B cell (primary cell): ENCODE measurements around the gene SLC66A1. TPM values are rescaled to one million over a fixed set of nuclear protein-coding genes. Genes with fewer than 3 reads are reported as not detected.

Experiments used
- ATAC-seq: fragments of 200-7000 bp; cut with Tn5 transposase; one replicate; pipeline ENCODE4 v1.10.0; 2021; ENCODE audit warnings: low read depth, mild to moderate bottlenecking, moderate number of reproducible peaks, moderate library complexity
- CTCF ChIA-PET: fragments of 350-600 bp; sonication (Branson Sonifier 250); formaldehyde crosslinking; loops from one replicate; lab custom pipeline; 2021; ENCODE audit warnings: antibody characterized with exemption, inconsistent platforms; lab: Charles Lee
- POLR2A ChIA-PET: fragments of 350-600 bp; sonication (Branson Sonifier 250); formaldehyde crosslinking; loops from one replicate; lab custom pipeline; 2021; ENCODE audit warnings: antibody characterized with exemption; lab: Charles Lee
- DNase-seq: peaks from one replicate; pipeline ENCODE4 v3.0.0; 2013
- H2AFZ ChIP-seq: 2 replicates; pipeline ENCODE4 v1.6.1; 2012; ENCODE audit warnings: mild to moderate bottlenecking, low read depth, low read length; ENCODE audit not compliant: insufficient read depth, poor library complexity, severe bottlenecking
- H3K27ac ChIP-seq, 2 donors: 1 replicate in 1 of 2; 2 replicates in 1 of 2; pipeline ENCODE4 v1.5.1; 2012 to 2013; ENCODE audit warnings: low read length in 2 of 2, mild to moderate bottlenecking in 2 of 2, moderate library complexity in 1 of 2
- H3K27me3 ChIP-seq, 4 experiments: fragments of 200-600 bp in 1 of 4; sonication (generic) in 1 of 4; replicated peaks in 1 of 4; 1 replicate in 2 of 4; 2 replicates in 2 of 4; pipeline versions ENCODE4 v1.6.1 to v1.7.0; 2013 to 2016; ENCODE audit warnings: low read length in 3 of 4, mild to moderate bottlenecking in 2 of 4, mixed read lengths in 1 of 4, moderate library complexity in 1 of 4; ENCODE audit not compliant: insufficient read depth in 4 of 4, control insufficient read depth in 3 of 4; ENCODE audit errors: control extremely low read depth in 1 of 4
- H3K36me3 ChIP-seq, 2 experiments: replicated peaks in 1 of 2; 1 replicate in 1 of 2; 2 replicates in 1 of 2; pipeline versions ENCODE4 v1.6.1 to v1.7.1; 2013; ENCODE audit warnings: low read length in 1 of 2; ENCODE audit not compliant: insufficient read depth in 2 of 2, control insufficient read depth in 1 of 2; ENCODE audit errors: control extremely low read depth in 1 of 2, extremely low read depth in 1 of 2
- H3K4me1 ChIP-seq, 2 donors: fragments of 200-600 bp in 1 of 2; sonication (generic) in 1 of 2; 1 replicate in 1 of 2; 2 replicates in 1 of 2; pipeline versions ENCODE4 v1.5.1 to v1.6.1; 2013 to 2017; ENCODE audit warnings: low read length in 2 of 2; ENCODE audit not compliant: control insufficient read depth in 2 of 2, insufficient read depth in 2 of 2
- H3K4me2 ChIP-seq: replicated peaks from 2 replicates; pipeline ENCODE3; 2012; ENCODE audit warnings: mild to moderate bottlenecking, low read depth, low read length; ENCODE audit not compliant: poor library complexity, severe bottlenecking
- H3K4me3 ChIP-seq, 5 experiments: fragments of 200-600 bp in 1 of 5; sonication (generic) in 1 of 5; 1 replicate in 3 of 5; 2 replicates in 2 of 5; pipeline versions ENCODE4 v1.5.1 to v1.7.0; 2011 to 2016; ENCODE audit warnings: low read length in 4 of 5, mild to moderate bottlenecking in 4 of 5, low read depth in 2 of 5, control low read depth in 1 of 5, moderate library complexity in 1 of 5; ENCODE audit not compliant: insufficient read depth in 1 of 5; ENCODE audit errors: control extremely low read depth in 1 of 5, extremely low read depth in 1 of 5
- H3K79me2 ChIP-seq: fragments of 200-600 bp; sonication (generic); one replicate; pipeline ENCODE4 v1.6.0; 2016; ENCODE audit warnings: low read length; ENCODE audit not compliant: control insufficient read depth, insufficient read depth
- H3K9ac ChIP-seq: fragments of 200-600 bp; sonication (generic); 2 replicates; pipeline ENCODE4 v1.6.1; 2017; ENCODE audit warnings: mild to moderate bottlenecking, low read length, moderate library complexity
- H3K9me3 ChIP-seq, 3 donors: one replicate each; pipeline versions ENCODE4 v1.6.1 to v1.7.1; 2013; ENCODE audit warnings: low read length in 2 of 3; ENCODE audit not compliant: control insufficient read depth in 2 of 3, insufficient read depth in 1 of 3; ENCODE audit errors: control extremely low read depth in 1 of 3
- H4K20me1 ChIP-seq: 2 replicates; pipeline ENCODE4 v1.6.0; 2012; ENCODE audit warnings: mild to moderate bottlenecking, low read length; ENCODE audit not compliant: insufficient read depth, control insufficient read depth, poor library complexity, severe bottlenecking
- H3K27ac Mint-ChIP-seq: one replicate; pipeline ENCODE4 v1.8.0; 2021; ENCODE audit warnings: mixed read lengths
- H3K27me3 Mint-ChIP-seq: one replicate; pipeline ENCODE4 v1.8.0; 2021; ENCODE audit warnings: mixed read lengths
- H3K4me1 Mint-ChIP-seq: one replicate; pipeline ENCODE4 v1.8.0; 2021; ENCODE audit warnings: mixed read lengths
- H3K4me3 Mint-ChIP-seq: one replicate; pipeline ENCODE4 v1.8.0; 2021; ENCODE audit warnings: mixed read lengths
- H3K9me3 Mint-ChIP-seq: one replicate; pipeline ENCODE4 v1.8.0; 2022; ENCODE audit warnings: mixed read lengths; ENCODE audit not compliant: insufficient read depth
- CTCF ChIP-seq: fragments of 200-600 bp; IDR thresholded peaks from one replicate; pipeline ENCODE4 v1.8.0; 2022; ENCODE audit warnings: antibody characterized with exemption, mild to moderate bottlenecking
- EZH2 ChIP-seq: IDR thresholded peaks from 2 replicates; pipeline ENCODE4 v1.6.1; 2012; ENCODE audit warnings: borderline replicate concordance, low read depth, mild to moderate bottlenecking, moderate library complexity, low read length; ENCODE audit not compliant: insufficient read depth, poor library complexity, severe bottlenecking
- WGBS: methylation state at CpG from one replicate; pipeline ENCODE4 v1.1.5; 2013; ENCODE audit warnings: missing lambda C conversion rate; ENCODE audit not compliant: insufficient coverage; 5-methylcytosine and 5-hydroxymethylcytosine counted together
- intact Hi-C: fragments of 100-400 bp; cut with micrococcal nuclease; formaldehyde crosslinking; loops from one replicate; pipeline ENCODE4 v1.10.0; 2022
- polyA plus RNA-seq: library from polyadenylated mRNA; depleted of rRNA; stranded (reverse); fragments of >200 nt; gene quantifications from 2 replicates; pipeline ENCODE4 v1.2.3, GENCODE V29; 2012
- total RNA-seq, 2 donors: library from RNA; stranded (reverse); fragments of 120-200 nt in 1 of 2; gene quantifications; 1 replicate in 1 of 2; 2 replicates in 1 of 2; pipeline versions ENCODE4 v1.2.3 to v1.2.4, GENCODE V29; 2013 to 2022

Gene SLC66A1
- total and polyA plus RNA-seq, 2 donors (not counting 1 experiment from before 2014, with no cell fraction given), result 24.4 to 26.8 TPM

DNA sequence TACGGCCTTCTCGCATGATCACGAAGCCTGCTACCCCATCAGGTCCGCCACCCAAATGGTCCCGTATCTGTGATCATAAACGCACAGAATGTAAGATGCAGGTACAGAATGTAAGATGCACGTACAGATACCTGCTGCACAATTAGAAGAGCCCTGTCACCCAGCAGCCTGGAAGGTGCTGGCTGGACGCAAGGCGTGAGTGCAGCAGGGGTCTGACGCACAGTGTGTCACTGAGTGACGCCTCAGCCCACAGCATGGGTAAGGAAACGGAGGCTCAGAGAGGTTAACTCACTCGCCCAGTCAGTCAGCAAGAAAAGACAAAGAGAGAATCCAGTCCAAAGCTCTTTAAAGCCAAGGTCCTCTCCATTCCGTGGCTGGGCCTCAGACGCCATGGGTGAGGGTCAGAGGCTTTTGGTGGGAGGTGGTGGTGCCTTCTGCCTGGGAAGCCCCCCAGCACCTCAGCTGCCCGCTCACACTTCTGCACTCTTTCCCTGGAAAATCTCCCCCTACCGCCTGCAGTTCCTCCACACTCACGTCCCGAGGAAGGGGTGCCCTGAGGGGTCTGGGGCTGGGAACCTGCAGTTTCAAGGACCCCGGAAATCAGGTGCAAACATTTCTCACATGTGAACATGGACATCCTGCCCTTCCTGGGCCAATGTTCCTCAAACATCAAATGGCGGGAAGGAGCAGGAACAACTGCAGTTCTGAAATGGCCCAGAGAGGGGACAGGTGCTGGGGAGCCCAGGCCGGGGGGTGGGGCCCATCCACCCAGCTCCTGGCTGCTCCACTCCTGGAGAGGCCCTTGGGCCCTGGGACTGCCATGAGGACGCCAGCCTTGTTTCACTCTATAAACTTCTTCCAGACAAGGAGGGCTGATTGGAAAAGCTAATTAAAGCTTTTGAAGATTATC lies 59.4 kb downstream of the SLC66A1 start:
- Histone ChIP-seq H2AFZ (no peak overlapping the region), H3K79me2 (peaks cover 74% of the 10 kb centered on the region), H3K4me3 (no peak overlapping the region), H3K27me3 (no peaks in the 10 kb centered on the region), H3K4me2 (no peak overlapping the region), H3K27ac (no peak overlapping the region), H3K36me3 (peaks cover 0 to 69% of the 10 kb centered on the region in 2 experiments), H3K9me3 (no peaks in the 10 kb centered on the region), H3K4me1 (no peaks in the 10 kb centered on the region), H4K20me1 (peaks cover 94% of the 10 kb centered on the region), H3K9ac (no peak overlapping the region)
- Mint-ChIP-seq H3K9me3 (no peaks in the 10 kb centered on the region), H3K4me1 (peaks cover 3% of the 10 kb centered on the region), H3K4me3 (no peak overlapping the region), H3K27me3 (no peaks in the 10 kb centered on the region), H3K27ac (no peak overlapping the region)
- POLR2A ChIA-PET, result no interaction called here
- no peak for ATAC-seq
- TF ChIP-seq CTCF (no peak), EZH2 (no peak)
- 97% methylated on average over 19 of the region's 23 CpGs for WGBS
- DNase-seq, result no peak
- CTCF ChIA-PET, result no interaction called here
- intact Hi-C loops, result no loop called here

DNA sequence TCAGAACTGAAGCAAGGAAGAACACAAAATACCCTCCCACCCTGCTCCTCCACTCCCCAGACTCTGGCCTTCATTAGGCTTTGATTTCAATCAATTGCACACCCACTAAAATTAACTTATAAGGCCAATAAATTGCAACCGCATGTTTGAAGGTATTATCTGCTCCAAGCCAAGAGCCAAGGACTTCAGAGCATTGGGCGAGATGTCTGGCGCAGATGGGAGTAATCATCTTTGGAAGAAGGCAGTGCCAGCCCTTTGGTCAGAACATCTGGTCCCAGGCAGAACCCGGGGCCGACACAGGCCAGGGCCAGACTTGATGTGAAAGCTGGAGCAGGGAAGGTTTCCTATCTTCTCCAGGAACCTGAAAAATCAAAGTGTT lies 60.0 kb downstream of the SLC66A1 start:
- H3K27me3 ChIP-seq, result no peaks in the 10 kb centered on the region
- Mint-ChIP-seq H3K9me3 (no peaks in the 10 kb centered on the region), H3K27me3 (no peaks in the 10 kb centered on the region), H3K4me1 (peaks cover 1% of the 10 kb centered on the region), H3K27ac (no peak overlapping the region), H3K4me3 (no peak overlapping the region)
- ATAC-seq (no peak), DNase-seq (no peak)
- 98% methylated on average over 4 of the region's 5 CpGs for whole genome bisulfite sequencing
- H3K79me2 ChIP-seq, result peaks cover 74% of the 10 kb centered on the region
- no peak overlapping the region for H3K27ac ChIP-seq
- H3K4me3 ChIP-seq, result no peak overlapping the region
- POLR2A ChIA-PET, result no interaction called here
- no peaks in the 10 kb centered on the region for H3K9me3 ChIP-seq
- no peak overlapping the region for H3K4me2 ChIP-seq
- intact Hi-C loops, result no loop called here
- TF ChIP-seq CTCF (no peak), EZH2 (no peak)
- no peak overlapping the region for H2AFZ ChIP-seq
- H3K9ac ChIP-seq, result no peak overlapping the region
- peaks cover 0 to 75% of the 10 kb centered on the region in 2 experiments for H3K36me3 ChIP-seq
- no peaks in the 10 kb centered on the region for H3K4me1 ChIP-seq
- peaks cover 87% of the 10 kb centered on the region for H4K20me1 ChIP-seq
- CTCF ChIA-PET, result no interaction called here
